SIG-M5 treated with dmso at 0.1 percent for 504 hours (cell line): ENCODE data around the gene DOCK3.
"Not testable (repeated sequence)": the region's sequence is repeated elsewhere in the genome, so short reads cannot be mapped to it uniquely, and the experiment has no call there.

Experiments used
- DNase-seq: peaks from one replicate; lab custom pipeline; 2025; ENCODE audit not compliant: unreplicated experiment; lab: John Stamatoyannopoulos, UW

DOCK3 gene

DNA sequence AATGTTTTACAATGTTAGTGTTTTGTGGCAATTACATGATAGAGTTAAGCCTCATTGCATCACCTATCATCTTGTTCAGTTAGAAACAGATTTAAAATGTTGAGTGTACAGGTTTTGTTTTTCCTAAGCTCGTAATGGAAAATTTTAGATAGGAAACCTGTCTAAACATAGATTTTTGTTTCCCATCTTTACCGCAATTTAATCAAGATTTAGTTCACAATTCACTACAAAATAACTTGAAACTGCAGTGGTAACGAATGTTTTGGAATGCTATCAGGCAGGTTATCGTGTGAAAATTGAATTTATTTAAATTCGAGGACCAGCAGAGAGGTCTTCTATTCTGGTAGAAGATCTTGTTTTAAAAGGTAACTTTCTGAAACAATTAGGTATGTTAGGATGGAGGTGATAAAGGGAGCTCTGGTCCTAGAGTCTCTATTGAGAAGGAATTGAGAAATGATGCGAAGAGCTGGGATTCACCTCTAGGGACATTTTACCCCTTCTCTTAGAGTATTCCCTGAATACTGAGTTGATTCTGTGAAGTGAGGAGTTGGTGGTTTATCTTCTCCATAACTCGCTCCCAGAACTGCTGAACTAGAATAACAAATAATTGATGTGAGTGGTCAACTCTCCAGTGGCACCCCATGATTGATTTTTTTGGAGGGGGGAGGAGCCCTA is 1.4 kb downstream of the DOCK3 start:
- DNase-seq, result no peak

DNA sequence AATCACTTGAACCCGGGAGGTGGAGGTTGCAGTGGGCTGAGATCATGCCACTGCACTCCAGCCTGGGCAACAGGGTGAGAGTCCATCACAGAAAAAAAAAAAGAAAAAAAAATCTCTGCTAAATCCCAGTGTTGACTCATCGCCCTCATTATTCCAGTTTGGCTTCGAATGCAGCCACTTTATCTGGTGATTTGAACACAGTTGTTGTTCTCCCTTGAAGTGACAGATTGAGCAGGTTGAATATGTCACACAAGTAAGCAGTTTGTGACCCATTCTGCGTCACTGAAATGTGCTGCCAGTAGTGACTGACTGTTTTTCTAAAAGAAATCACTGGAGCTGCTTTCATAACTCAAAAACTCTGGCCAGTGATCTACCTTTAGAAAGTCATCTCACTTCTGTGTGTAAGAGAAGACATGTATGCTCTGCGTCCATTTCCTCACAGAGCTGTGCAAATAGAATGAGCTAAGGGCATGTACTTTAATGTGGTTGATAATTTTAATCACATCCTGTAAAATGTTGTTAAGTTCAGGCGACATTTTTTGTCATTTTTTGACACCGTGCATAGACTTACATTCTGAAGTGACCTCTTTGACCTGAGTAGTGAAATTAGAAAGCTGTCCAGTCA is 12.5 kb downstream of the DOCK3 start:
- DNase-seq, result no peak

DNA sequence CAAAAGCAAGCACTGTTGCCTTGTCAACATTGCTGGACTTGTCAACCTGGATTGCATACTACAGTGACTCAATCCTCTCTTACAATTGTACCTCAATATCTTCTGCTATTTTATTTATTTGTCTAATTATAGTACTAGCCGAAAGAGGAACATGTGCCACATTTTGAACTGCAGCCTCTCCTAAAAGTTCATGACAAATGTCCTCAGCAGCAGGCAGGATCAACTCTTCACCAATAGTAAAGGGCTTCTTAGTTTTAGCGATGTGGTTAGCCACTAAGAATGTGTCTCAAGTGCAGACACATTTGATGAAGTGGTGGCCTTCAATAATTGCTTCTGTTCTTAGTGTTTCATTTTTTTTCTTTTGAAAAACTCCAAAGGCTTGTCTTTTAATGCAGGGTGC is 13.2 kb downstream of the DOCK3 start:
- no peak for DNase-seq

DNA sequence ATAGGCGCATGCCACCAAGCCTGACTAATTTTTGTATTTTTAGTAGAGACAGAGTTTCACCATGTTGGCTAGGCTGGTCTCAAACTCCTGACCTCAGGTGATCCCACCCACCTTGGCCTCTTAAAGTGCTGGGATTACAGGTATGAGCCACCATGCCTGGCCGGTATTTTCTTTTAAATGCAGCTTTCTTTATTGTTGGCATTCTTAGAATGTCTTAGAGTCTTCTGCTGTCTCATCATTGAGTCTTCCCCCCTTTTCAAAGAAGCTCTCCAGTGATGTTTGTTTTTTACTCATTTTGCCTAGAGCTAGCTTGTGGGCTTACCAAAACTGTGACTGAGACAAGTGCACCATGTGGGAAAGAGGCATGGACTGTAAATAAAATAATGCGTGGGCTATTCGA is 13.9 kb downstream of the DOCK3 start:
- DNase-seq, result not testable (repeated sequence)

DNA sequence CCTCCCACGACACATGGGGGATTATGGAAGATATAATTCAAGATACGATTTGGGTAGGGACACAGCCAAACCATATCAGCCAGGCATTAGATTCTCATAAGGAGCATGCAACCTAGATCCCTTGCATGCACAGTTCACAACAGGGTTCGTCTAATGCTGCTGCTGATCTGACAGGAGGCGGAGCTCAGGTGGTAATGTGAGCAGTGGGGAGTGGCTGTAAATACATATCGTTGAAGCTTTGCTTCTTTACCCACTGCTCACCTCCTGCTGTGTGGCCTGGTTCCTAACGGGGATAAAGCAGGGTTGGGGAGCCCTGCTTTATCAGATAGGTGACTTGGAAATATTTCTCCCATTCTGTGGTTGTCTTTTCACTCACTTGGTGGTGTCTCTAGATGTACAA is 14.8 kb downstream of the DOCK3 start:
- DNase-seq, result no peak

DNA sequence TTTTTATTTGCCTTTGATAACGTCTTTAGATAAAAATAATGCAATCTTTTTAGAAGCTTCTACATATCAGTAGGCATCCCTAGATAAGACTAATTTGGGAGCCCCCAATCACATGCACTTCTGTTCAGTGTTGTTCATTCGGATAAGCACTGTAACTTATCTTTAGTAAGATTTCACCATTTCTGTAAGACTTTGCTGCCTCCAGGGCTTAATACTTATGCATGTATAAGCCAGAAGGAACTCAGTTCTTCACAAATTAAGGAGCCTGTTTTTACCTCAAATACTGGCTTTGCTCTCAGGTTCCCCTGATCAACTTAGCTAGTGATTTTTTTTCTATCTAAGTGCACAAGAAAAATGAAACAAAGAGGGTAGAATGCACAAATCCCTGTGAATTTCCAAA is 20.3 kb downstream of the DOCK3 start:
- no peak for DNase-seq

DNA sequence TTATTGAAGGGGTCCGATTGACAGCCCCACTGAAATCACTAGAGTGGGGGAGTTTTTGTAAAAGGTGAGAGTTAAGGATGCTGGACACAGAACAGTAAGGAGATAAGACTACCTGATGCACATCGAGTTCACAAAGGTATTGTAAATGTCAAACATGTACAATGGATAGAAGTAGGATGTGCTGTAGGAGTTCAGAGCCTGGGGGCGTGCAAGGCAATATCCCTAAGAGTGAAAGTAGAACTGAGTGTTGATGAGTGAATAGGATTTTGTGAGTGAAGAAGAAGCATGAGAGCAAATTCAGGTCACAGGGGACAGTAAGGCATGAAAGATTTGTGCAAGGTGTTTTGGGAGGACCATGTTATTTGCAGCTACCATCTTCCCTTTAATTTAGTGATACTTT is 21.5 kb downstream of the DOCK3 start:
- DNase-seq, result no peak

DNA sequence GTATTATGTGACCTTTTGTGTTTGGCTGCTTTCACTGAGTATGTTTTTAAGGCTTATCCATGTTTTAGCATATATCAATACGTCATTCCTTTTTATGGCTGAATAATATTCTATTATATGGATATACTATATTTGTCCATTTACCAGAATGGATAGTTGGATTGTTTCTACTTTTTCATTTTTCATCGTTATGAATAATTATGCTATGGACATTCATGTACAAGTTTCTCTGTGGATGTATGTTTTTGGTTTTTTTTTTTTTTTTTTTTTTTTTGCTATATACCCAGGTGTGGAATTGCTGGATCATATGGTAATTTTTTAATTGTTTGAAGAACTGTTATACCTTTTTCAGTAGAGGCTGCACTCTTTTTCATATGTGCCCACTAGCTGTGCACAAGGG is 23.5 kb downstream of the DOCK3 start:
- DNase-seq, result no peak

DNA sequence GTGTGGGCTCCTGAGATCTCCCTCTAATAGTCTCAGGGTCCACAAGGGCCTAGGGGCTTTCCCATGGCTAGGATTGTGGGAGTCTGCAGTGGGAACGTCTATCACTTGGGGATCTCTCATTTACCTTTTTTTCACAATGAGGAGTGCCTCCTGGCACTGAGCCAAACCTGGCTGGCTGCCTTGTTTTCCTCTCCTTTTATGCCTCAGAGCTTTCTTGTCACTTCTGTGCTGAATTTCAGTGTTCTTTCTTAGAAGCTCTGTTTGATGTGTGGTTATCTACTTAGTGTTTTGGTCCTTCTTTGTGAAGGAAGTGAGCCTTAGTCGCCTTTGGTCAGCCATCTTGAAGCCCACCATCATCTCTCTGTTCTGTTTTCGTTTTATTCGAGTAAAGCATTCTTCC is 33.9 kb downstream of the DOCK3 start:
- DNase-seq, result no peak

DNA sequence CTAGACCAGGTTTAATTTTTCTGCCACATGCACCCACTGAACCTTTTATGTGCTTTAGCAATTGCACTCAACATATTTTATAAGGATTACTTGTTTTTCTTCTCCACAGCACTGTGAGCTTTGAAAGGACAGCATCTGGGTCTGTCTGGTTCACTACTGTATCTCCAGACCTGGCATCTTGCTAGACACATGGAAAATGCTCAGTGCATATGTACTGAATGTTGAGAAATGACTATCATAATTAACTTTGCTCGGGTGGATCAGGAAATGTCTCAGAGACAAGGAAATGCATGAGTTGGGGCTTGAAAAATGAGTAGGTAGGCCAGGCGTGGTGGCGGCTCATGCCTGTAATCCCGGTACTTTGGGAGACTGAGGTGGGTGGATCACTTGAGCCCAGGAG is 40.2 kb downstream of the DOCK3 start:
- no peak for DNase-seq

DNA sequence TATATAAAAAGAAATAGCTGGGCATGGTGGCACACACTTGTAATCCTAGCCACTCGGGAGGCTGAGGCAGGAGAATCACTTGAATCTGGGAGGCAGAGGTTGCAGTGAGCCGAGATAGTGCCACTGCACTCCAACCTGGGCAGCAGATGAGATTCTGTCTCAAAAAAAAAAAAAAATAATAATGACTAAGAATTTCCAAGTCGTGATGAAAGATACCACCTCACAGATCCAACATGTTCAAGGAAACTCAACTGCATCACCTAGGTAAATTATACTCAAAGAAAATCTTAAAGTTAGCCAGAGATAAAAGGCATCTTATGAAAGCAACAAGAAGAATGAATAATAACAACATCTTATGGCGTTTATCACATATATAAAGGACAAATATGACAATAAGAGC is 50.1 kb downstream of the DOCK3 start:
- DNase-seq, result no peak

DNA sequence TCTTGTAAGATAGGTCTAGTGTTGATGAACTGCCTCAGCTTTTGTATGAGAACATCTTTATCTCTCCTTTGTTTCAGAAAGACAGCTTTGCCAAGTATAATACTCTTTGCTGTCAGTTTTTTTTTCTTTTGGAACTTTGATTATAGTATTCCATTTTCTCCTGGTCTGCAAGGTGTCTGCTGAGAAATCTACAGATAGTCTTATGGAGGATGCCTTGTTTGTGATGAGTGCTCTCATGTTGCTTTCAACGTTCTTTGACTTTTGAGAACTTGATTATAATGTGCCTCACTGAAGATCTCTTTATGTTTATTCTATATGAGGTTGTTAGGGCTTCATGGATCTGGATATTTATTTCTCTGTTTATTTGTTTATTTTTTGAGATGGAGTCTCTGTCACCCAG is 60.3 kb downstream of the DOCK3 start:
- no peak for DNase-seq

DNA sequence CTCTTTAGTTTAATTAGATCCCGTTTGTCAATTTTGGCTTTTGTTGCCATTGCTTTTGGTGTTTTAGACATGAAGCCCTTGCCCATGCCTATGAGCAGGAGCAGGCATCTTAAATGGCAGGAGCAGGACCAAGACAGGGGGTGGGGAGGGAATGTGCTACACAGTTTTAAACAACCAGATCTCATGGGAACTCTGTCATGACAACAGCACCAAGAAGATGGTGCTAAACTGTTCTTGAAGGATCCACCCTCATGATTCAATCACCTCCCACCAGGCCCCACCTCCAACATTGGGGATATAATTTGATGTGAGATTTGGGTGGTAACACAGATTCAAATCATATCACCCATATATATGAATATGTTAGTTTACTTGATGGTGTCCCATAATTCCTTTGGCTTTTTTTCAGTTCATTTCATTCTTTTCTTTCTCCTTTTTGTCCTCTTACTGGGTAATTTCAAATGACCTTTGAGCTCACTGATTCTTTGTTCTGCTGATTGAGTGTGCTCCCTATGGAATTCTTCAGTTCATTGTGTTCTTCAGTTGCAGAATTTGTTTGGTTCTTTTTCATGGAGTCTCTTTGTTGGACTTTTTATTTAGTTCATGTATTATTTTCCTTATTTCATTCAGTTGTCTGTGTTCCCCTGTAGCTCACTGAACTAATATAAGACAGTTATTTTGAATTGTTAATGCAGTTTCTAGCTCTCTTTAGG is 62.6 kb downstream of the DOCK3 start:
- no peak for DNase-seq

DNA sequence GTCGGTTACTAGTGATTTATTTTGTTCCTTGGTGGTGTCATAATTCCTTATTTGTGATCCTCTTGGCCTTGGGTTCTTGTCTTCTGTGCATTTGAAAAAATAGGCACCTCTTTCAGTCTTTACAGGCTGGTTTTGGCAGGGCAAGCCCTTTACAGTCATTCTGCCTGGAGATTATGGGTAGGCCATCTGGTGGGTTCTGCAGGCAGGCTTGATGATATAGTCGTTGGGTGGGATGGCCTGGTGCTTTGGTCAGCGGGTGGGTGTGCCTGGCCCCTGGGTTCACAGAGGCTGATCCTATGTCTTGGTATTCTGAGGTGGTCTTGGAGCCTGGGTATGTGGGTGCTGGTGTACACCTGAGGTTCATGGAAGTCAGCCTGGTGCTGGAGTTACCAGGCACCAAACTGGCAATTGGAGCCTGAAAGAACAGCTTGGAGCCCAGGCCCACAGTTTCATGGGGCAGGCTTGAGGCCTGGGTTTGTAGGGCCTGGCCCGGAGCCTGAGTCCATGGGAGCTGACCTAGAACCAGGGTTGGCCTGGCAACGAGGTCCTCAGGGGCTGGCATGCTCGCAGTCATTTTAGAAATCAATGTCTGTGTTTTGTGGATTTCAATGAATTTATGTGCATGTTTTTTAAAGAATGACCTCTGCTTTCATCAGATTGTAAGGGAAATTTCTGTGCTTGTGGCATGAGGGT is 63.3 kb downstream of the DOCK3 start:
- DNase-seq, result no peak

DNA sequence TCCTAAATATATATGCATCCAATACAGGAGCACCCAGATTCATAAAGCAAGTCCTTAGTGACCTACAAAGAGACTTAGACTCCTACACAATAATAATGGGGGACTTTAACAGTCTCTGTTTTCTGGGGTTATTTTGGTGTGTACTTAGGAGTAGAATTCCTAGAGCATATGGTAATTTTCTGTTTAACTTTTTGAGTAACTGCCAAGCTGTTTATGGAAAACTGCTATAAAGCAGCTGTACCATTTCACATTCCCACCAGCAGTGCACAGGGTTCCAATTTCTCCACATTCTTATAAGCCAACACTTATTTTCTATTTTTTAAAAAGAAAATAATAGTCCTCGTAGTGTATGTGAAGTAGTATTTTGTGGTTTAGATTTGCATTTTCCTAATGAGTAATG is 68.9 kb downstream of the DOCK3 start:
- DNase-seq, result no peak

DNA sequence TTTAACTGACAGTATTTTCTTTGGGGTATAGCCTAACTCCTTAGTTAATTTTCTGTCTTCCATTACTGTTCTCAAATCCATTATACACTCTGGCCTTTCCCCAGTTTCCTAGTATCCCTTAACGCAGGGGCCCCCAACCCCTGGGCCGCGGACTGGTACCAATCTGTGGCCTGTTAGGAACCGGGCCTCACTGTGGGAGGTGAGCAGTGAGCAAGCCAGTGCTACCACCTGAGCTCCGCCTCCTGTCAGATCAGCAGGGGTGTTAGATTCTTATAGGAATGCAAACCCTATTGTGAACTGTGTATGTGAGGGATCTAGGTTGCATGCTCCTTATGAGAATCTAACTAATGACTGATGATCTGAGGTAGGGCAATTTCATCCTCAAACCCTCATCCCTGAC is 75.1 kb downstream of the DOCK3 start:
- DNase-seq, result no peak

DNA sequence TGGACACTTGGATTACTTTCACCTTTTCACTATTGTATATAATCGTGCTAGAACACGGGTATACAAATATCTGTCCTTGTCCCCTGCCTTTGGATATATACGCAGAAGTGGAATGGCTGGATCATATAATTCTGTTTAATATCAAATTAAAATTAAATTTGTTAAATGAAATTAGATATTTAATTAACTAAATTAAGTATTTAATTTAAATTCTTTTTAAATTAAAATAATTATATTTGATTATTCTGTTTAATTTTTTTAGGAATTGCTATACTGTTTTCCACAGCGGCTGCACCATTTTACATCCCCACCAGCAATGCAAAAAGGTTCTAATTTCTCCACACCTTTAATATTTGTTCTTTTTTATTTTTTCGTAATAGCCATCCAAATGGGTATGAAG is 84.3 kb downstream of the DOCK3 start:
- DNase-seq, result no peak

DNA sequence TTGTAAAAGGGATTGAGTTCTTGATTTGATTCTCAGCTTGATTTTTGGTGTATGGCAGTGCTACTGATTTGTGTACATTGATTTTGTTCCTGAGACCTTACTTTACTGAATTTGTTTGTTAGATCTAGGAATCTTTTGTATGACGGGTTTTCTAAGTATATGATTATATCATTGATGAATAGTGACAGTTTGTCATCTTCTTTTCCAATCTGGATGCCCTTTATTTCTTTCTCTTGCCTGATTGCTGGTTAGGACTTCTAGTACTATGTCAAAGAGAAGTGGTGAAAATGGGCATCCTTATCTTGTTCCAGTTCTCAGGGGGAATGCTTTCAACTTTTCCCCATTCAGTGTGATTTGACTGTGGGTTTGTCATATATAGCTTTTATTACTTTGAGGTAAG is 103.0 kb downstream of the DOCK3 start:
- DNase-seq, result no peak

DNA sequence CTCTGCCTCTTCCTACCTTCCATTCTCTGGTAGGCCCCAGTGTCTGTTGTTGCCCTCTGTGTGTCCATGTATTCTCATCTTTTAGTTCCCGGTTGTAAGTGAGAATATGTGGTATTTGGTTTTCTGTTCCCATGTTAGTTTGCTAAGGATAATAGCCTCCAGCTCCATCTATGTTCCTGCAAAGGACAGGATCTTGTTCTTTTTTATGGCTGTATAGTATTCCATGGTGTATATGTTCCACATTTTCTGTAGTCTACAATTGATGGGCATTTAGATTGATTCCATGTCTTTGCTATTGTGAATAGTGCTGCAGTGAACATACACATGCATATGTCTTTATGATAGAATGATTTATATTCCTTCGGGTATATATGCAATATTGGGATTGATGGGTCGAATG is 107.0 kb downstream of the DOCK3 start:
- DNase-seq, result not testable (repeated sequence)

DNA sequence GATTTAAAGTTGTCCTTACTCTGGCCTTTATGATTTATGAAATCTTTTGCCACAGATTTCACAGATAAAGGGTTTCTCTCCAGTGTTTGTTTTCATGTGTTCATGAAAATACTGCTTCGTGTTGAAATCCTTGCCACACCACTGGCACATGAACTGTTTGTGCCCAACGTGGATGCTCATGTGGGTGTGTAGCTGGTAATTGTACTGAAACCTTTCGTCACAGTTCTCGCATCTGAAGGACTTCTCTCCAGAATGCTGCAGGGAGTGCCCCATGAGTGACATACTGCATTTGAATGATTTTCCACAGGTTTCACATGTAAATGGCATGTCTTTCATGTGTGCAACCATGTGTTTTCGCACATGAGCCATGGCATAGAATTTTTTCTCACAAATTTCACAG is 111.9 kb downstream of the DOCK3 start:
- no peak for DNase-seq

DNA sequence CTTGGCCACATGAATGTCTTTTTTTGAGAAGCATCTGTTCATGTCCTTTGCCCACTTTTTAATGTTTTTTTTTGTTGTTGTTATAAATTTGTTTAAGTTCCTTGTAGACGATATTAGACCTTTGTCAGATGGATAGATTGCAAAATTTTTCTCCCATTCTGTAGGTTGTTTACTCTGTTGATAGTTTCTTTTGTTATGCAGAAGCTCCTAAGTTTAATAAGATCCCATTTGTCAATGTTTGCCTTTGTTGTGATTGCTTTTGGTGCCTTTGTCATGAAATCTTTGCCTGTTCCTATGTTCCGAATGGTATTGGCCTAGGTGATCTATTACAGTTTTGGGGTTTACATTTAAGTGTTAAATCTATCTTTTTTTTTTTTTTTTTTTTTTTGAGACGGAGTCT is 116.2 kb downstream of the DOCK3 start:
- not testable (repeated sequence) for DNase-seq

DNA sequence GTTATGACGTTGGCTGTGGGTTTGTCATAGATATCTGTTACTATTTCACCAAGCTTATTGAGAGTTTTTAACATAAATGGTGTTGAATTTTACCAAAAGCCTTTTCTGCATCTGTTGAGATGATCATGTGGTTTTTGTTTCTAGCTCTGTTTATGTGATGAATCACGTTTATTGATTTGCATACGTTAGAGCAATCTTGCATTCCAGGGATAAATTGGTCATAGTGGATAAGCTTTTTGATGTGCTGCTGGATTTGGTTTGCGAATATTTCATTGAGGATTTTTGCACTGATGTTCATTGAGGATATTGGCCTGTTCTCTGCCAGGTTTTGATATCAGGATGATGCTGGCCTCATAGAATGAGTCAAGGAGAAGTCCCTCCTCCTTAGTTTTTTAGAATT is 117.8 kb downstream of the DOCK3 start:
- no peak for DNase-seq
